Stimulated activated CD4-positive, alpha-beta T cell treated with anti-CD3 and anti-CD28 coated beads, Interleukin-4, amount 100 ng/mL, for 24 hours (primary cell): ENCODE data around the gene CALHM3.
A peak's percentile ranks its signal among the peaks of the same experiment; 100 is the strongest.
"Not testable (repeated sequence)": the region's sequence is repeated elsewhere in the genome, so short reads cannot be mapped to it uniquely, and the experiment has no call there.

Experiments used
- DNase-seq: peaks from one replicate; pipeline ENCODE4 v3.0.0-alpha.2; 2020

The CALHM3 gene

GRCh38 chr10:103501186-103501585 lies 22.1 kb upstream of the CALHM3 start:
- no peak for DNase-seq

- no peak for DNase-seq
These were observed 21.4 kb upstream of the CALHM3 start for GRCh38 chr10:103500481-103500880.

- no peak for DNase-seq
These were observed 20.8 kb upstream of the CALHM3 start for GRCh38 chr10:103499881-103500280.

- DNase-seq, result no peak
These were observed 20.0 kb upstream of the CALHM3 start for GRCh38 chr10:103498936-103499638.

- DNase-seq, result no peak
These were observed 18.3 kb upstream of the CALHM3 start for GRCh38 chr10:103497161-103497915.

GRCh38 chr10:103495321-103495720 lies 16.3 kb upstream of the CALHM3 start:
- no peak for DNase-seq

GRCh38 chr10:103493916-103494877 lies 15.2 kb upstream of the CALHM3 start:
- DNase-seq, result no peak

- peak; percentile 11 for DNase-seq
These were observed 14.4 kb upstream of the CALHM3 start, which contains the start of gene NEURL1 for GRCh38 chr10:103493362-103493915. TSS of gene NEURL1 (plus strand) at chr10:103493705. CDS start at chr10:103494388, 683 bp downstream.

- DNase-seq, result no peak
These were observed 13.7 kb upstream of the CALHM3 start for GRCh38 chr10:103492655-103493261.

- DNase-seq, result no peak
These were observed 12.8 kb upstream of the CALHM3 start for GRCh38 chr10:103491729-103492364.

GRCh38 chr10:103490986-103491314 lies 11.9 kb upstream of the CALHM3 start:
- no peak for DNase-seq

GRCh38 chr10:103487410-103487708 lies 8.3 kb upstream of the CALHM3 start:
- no peak for DNase-seq

- not testable (repeated sequence) for DNase-seq
These were observed 7.8 kb upstream of the CALHM3 start for GRCh38 chr10:103486635-103487409.

- DNase-seq, result peak; percentile 36
These were observed 3.0 kb upstream of the CALHM3 start for GRCh38 chr10:103481974-103482531.

GRCh38 chr10:103480521-103480920 lies 1.5 kb upstream of the CALHM3 start:
- DNase-seq, result no peak

GRCh38 chr10:103478671-103479070 lies 369 bp downstream of the CALHM3 start:
- no peak for DNase-seq

GRCh38 chr10:103476046-103476768 lies 2.8 kb downstream of the CALHM3 start:
- DNase-seq, result no peak

- no peak for DNase-seq
These were observed 3.6 kb downstream of the CALHM3 start for GRCh38 chr10:103475437-103475836.

- no peak for DNase-seq
These were observed 5.0 kb downstream of the CALHM3 start for GRCh38 chr10:103474077-103474476.

GRCh38 chr10:103473261-103473671 lies 5.8 kb downstream of the CALHM3 start:
- no peak for DNase-seq
